Measurements from ENCODE around the gene ZNF296.

DNA sequence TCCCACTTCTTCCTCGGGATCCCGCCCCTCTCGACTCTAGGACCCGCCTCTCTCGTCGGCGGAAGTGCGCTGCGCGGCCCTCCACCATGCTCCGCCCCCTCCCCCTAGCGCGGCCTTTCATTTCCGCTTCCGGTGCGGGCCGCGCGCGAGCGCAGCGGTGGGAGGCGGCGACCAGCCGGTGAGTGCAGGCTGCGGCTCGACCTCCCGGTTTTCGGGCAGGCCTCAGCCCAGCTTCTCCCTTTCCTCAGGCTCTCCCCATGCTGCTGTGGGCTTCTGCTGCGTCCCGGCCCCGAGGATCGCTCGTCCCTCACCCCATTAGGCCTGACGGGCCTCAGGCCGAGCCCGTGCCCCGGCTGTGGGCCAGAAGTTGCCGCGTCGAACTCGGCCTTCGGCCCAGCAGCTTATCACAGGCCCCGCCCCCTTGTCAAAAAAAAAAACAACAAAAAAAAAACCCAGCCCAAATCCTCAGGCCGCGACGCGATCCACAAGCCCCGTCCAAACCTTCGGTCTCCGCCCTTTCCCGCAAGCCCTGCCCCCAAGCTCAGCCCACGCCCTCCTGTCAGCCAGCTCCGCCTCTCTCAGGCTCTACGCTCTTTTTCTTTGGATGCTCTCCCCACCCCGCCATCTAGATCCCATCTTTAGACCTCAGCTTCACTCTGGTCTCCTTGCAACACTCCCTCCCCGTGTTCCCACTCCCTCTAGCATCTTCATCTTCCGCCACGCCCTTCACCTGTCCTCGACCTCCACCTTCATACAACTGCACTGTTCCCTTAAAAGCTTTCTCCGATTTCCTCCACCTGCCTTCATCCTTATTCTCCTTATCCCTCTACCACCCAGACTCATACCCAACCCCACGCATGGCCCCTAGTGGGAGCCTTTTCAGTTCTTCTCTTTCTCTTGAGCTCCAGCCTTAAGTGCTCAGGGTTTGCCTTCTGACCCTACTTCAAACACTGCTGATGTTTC is 37.1 kb downstream of the ZNF296 start, which contains the start of gene CLASRP:
- TF ChIP-seq EZH2 (IDR thresholded peaks at IDR 0.05; ENCODE audit: low read length), result no peak
- TF ChIP-seq, protein P1, sequence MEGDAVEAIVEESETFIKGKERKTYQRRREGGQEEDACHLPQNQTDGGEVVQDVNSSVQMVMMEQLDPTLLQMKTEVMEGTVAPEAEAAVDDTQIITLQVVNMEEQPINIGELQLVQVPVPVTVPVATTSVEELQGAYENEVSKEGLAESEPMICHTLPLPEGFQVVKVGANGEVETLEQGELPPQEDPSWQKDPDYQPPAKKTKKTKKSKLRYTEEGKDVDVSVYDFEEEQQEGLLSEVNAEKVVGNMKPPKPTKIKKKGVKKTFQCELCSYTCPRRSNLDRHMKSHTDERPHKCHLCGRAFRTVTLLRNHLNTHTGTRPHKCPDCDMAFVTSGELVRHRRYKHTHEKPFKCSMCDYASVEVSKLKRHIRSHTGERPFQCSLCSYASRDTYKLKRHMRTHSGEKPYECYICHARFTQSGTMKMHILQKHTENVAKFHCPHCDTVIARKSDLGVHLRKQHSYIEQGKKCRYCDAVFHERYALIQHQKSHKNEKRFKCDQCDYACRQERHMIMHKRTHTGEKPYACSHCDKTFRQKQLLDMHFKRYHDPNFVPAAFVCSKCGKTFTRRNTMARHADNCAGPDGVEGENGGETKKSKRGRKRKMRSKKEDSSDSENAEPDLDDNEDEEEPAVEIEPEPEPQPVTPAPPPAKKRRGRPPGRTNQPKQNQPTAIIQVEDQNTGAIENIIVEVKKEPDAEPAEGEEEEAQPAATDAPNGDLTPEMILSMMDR (optimal IDR thresholded peaks at IDR 0.05 in 1 of 3, IDR thresholded peaks at IDR 0.05 in 1 of 3, conservative IDR thresholded peaks at IDR 0.05 in 1 of 3; ENCODE audit: extremely low read depth in 1 of 3, insufficient read depth in 2 of 3, low read length in 3 of 3), result no peak

Data from keratinocyte (primary cell).